Fibroblast of skin of left biceps (primary cell): ENCODE measurements around the gene SREBF1.

Experiments used
- DNase-seq, 2 experiments: peaks; one replicate each; pipeline ENCODE4 v3.0.0-alpha.2; 2013; ENCODE audit warnings: low read depth in 2 of 2

Gene SREBF1

GRCh38 chr17:17763136-17763535 is 73.7 kb downstream of the SREBF1 start:
- no peak for DNase-seq

- no peak for DNase-seq
These were observed 74.1 kb downstream of the SREBF1 start for GRCh38 chr17:17762744-17763105.
